Coronary artery (tissue), 2 donors: ENCODE results near the gene HAS3.

Source experiments
- DNase-seq: peaks from one replicate; pipeline ENCODE4 v3.0.0-alpha.2; 2017; ENCODE audit warnings: low spot score
- H3K27ac ChIP-seq, 2 donors: fragments of 200-600 bp; sonication (generic); one replicate each; pipeline ENCODE4 v1.5.1; 2016 to 2019
- H3K4me3 ChIP-seq: fragments of 200-600 bp; sonication (generic); 2 replicates; pipeline ENCODE4 v1.5.1; 2016; ENCODE audit warnings: mild to moderate bottlenecking, moderate library complexity
- CTCF ChIP-seq: fragments of 200-600 bp; sonication (generic); IDR thresholded peaks from one replicate; pipeline ENCODE4 v1.5.1; 2019; ENCODE audit warnings: antibody characterized with exemption

HAS3 gene

GRCh38 chr16:69064764-69065313, 40.6 kb upstream of the HAS3 start:
- no peak for TF ChIP-seq CTCF
- H3K4me3 ChIP-seq: no peak overlapping the region
- no peak overlapping the region for H3K27ac ChIP-seq
- DNase-seq: no peak

- DNase-seq: no peak
- H3K27ac ChIP-seq: no peak overlapping the region
- TF ChIP-seq CTCF: no peak
- no peak overlapping the region for H3K4me3 ChIP-seq
These were observed 35.9 kb upstream of the HAS3 start for GRCh38 chr16:69069504-69069903.

- H3K4me3 ChIP-seq: no peak overlapping the region
- no peak for TF ChIP-seq CTCF
- DNase-seq: no peak
- H3K27ac ChIP-seq: no peak overlapping the region
These were observed 34.4 kb upstream of the HAS3 start for GRCh38 chr16:69071036-69071435.

- no peak overlapping the region for H3K27ac ChIP-seq
- no peak overlapping the region for H3K4me3 ChIP-seq
- DNase-seq: no peak
- no peak for TF ChIP-seq CTCF
These were observed 32.8 kb upstream of the HAS3 start for GRCh38 chr16:69072640-69072974.

- TF ChIP-seq CTCF: no peak
- DNase-seq: no peak
- no peak overlapping the region for H3K4me3 ChIP-seq
- no peak overlapping the region for H3K27ac ChIP-seq
These were observed 32.2 kb upstream of the HAS3 start for GRCh38 chr16:69073181-69073702.

GRCh38 chr16:69077251-69077650, 28.2 kb upstream of the HAS3 start:
- TF ChIP-seq CTCF: no peak
- H3K27ac ChIP-seq: no peak overlapping the region
- H3K4me3 ChIP-seq: no peak overlapping the region
- DNase-seq: no peak

- no peak overlapping the region for H3K27ac ChIP-seq
These were observed 27.4 kb upstream of the HAS3 start for GRCh38 chr16:69078073-69078472.

More at GRCh38 chr16:69078073-69078472, 27.4 kb upstream of the HAS3 start:
- no peak overlapping the region for H3K4me3 ChIP-seq
- no peak for TF ChIP-seq CTCF
- DNase-seq: no peak
